Stimulated activated CD4-positive, alpha-beta T cell treated with anti-CD3 and anti-CD28 coated beads, TNF-alpha, amount 100 ng/mL, for 4 hours (primary cell): ENCODE data around the gene GREB1.

Source experiments
- DNase-seq, 3 experiments: peaks; one replicate each; pipeline ENCODE4 v3.0.0-alpha.2; 2020; ENCODE audit warnings: low read depth in 3 of 3

The GREB1 gene

DNA sequence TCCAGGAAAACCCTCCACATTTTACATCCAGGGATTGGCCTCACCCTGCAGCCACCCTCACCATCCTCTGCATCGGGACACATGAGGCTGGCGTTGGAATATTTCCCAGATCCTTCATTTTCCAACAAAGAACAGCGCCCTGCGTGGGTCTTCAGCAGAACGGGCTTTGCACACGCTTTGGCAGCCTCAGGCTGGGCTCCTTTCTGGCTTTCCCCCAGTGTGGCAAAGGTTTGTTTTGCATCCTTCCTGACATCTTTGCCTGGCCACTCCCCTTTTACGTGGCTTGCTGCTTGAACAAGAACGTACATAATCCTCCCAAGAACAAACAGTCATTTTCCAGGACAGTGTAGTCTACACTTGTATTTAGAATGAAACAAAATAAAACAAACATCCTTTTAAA lies 25.6 kb upstream of the GREB1 start:
- no peak for DNase-seq

DNA sequence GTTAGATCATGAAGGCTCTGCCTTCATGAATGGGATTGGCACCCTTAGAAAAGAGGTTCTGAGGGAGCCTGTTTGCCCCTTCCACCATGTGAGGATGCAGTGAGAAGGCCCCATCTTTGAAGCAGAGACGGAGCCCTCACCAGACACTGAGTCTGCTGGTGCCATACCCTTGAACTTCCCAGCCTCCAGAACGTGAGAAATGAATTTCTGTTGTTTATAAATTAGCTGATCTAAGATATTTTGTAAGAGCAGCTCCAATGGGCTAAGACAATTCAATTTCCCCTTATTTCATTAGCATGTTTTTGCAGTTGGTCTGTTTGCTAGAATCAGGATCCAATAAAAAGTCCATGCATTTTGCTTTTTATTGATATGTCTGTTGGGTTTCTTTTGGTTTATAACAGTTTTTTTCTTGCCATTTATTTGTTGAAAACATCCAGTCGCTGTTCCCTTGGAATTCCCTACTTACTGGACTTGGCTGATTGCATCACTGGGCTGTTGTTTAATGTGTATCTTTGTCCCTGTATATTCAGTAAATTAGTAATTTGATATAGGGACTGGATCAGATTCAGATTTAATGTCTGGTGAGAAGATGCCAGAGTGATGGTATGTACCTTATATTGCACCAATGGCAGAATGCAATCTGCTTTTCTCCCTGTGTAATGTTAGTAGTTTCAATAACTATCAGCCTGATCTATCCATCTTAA lies 24.0 kb upstream of the GREB1 start:
- no peak for DNase-seq

DNA sequence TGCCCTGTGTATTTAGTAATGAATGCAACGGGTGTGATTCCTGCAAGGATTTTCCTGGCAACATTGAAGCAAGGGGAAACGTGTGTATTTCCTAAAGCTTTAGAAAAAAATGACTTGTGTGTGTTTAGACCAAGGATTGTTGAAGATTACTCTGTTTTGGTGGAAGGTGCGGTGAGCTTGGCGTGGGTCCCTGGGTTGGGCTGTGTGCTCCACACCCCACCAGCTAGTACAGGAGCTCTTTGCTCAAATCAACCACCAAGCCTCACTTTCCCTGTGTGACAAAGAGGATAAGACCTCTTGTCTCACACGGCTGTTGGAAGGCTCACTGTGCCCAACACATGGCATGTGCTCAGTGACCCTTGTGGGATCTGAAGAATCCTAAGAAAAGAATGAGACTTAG lies 21.4 kb upstream of the GREB1 start:
- no peak for DNase-seq

DNA sequence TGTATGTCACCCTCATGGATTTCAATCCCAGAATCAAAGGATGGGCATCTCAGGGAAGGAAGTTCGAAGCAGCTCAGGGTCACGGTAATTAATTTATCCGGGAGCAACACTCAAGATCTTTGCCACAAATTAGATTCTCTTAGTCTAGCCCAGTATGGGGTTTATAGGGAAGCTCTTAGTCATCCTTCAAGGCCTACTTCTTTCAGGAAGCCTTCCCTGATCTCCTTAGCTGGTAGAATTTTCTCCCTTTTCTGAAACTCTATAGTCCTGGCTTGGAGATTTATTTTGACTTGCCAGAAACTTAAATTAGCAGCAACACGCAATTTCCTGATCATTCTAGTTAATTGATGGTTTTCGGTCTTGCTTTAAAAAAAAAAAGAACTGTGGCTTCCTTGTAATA lies 20.5 kb upstream of the GREB1 start:
- DNase-seq = no peak

DNA sequence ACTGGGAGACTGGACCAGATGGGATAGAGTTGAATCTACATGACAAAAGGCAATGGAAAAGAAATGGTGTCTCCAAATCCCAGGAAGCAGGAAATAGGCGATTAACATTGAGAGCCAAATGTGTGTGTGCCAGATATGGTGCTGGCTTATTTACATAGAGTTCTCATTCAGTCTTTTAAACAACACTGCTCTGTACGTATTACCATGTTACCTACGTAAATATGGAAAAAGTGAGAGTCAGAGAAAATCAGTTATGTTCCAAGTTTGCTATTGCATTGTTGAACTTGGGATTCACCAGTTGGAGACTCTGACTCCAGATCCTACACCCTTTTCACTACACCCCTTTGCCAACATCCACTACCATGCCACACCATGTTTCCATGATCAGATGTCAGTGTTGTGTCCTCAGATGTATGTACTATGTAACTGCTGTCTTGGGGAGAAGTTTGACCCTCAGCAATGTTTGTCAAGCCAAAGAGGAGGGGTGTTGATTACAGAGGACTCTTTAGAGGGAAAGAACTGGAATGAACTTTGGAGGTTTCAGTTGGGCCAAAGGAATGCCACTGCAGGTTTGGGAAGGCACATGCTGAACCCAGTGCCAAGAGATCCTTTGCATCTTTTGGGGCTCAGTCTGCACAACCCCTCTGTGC lies 19.6 kb upstream of the GREB1 start:
- DNase-seq = no peak

DNA sequence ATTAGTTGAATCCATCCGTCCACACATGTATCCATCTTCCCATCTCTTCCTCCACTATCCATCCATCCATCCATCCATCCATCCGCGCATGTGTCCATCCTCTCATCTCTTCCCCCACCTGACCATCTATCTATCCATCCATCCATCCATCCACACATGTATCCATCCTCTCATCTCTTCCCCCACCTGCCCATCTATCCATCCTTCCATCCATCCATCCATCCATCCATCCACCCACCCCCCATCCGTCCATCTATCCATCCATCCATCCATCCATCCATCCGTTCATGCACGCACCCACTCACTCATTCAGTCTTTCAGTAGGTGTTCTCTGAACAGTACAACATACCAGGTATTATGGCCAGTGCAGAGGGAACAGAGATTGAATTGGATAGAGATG lies 18.9 kb upstream of the GREB1 start:
- no peak for DNase-seq

DNA sequence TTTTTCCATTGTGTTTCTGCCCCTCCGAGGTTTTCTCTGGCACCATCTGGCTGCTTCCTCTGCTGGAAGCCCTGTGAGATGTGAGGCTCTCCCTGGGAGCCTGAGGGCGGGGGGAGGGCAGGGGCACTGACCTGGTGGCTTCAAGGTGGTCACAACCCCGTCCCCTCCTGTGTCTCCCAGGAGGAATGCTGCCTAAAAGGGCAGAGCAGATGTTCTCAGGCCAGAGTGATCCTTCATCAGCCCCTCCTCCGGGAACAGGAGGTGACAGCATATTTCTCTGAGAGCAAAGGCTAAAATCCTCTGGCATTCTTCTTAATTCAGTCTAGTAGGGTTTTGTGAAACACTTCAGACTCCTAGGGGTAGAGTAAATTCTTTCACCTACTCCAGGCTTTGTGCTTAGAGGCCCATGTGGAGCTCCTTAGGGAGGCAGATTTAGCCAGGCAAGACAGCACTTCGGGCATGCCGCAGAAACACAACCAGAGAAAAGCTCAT lies 18.3 kb upstream of the GREB1 start:
- DNase-seq = no peak

DNA sequence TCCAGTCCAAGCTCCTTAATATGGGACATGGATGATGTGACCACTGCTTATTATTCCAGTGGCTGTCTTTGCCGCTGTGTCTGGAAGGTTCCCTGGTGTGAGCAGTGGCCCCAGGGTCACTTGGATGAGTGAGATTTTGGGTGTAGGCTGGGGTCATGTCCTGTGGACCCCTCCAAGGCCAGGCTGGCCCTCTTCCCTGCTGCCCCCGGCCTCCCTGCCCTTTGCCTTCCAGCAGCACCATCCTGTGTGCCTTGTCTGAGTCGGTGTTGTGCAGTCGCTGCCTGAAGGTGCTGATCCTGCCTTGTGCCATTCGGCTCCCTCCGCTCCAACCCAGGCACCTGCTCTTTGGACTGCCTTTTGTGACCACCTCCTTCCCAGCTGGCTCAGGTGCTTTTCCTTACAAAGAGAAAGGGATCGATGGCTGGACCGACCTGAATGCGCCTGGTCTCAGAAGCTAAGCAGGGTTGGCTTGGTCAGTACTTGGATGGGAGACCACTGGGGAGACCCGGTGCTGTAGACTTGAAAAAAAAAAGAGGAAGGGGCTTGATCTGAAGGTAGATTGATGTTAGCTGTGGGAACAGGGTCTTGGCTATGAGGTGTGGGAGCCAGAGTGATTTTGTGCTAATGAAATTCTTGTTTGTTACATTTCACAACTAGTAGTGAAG lies 16.7 kb upstream of the GREB1 start:
- DNase-seq = no peak

DNA sequence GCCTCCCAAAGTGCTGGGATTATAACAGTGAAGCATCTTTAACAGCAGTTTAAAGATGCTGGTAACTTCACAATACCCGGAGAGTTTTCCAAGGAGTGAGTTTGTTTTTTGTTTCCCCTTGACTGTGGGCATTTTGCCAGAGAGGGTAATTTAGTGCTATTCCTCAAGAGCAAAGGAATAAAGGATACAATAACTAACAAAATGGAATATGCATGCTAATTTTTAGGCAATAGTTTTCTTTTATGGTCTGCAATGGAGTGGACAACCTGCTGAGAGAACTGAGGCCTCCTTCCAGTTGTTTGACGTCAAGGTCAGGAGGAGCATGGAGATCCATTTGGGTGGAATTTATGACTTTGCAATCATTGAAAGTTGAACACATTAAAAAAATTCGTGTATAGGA lies 15.9 kb upstream of the GREB1 start:
- DNase-seq = no peak

DNA sequence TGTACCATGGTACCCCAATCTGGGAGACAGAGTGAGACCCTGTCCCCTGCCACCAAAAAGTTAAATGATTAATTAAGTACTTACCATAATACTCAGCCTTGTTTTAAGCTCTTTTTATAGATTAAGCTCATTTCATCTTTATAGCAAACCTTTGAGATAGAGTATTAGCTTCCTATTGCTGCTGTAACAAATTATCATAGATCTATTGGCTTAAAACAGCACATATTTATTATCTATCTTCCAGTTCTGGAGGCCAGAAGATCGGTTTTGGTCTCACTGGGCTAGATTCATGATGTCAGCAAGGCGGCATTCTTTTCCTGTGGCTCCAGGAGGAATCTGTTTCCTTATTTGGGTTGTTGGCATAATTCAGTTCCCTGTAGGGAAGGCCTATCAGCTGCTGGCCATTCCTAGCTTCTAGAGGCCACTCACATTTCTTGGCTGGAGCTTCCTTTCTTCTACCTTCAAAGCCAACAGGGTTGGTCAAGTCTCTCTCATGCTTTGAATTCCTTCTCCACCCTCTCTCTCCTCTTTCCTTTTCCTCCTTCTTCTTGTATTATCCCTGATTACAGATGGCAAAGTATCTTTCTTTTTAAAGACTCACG lies 13.7 kb upstream of the GREB1 start:
- DNase-seq = no peak

DNA sequence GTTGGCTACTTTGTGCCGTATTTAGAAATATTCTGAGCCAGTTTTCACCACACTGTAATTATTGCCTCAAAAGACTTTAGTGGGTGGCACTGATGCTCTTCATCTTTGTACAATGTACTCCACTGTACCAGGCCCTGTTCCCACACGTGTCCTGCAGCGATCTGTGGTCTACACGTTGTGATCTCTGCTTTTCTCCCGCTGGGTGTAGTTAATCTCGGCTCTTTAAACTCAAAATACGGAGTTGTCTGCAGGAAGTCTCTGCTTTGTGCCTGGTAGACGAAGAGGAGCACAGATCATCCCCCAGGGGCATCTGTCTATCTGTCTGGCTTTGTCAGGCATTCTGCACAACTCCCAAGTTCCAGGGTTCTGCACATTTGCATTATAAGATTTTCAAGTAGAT lies 12.1 kb upstream of the GREB1 start:
- no peak for DNase-seq

DNA sequence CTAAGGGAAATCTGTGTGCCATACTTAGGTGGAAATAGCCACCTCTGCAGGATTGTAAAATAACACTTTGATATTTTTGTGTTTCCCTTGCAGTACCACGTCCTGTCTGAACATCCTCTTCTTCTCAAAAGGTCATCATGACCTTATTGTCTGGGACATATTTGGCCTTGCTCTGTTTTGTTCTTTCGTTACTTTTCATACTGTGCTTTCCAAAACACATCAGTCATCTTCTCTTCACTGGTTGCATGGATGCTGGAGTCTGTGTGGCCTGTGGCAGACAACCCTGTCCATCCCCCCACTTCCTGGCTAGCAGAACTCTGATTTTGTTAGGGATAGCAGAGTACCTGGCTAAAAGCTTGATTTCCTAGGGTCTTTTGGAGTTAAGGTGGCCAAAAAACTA lies 9.4 kb upstream of the GREB1 start:
- no peak for DNase-seq

DNA sequence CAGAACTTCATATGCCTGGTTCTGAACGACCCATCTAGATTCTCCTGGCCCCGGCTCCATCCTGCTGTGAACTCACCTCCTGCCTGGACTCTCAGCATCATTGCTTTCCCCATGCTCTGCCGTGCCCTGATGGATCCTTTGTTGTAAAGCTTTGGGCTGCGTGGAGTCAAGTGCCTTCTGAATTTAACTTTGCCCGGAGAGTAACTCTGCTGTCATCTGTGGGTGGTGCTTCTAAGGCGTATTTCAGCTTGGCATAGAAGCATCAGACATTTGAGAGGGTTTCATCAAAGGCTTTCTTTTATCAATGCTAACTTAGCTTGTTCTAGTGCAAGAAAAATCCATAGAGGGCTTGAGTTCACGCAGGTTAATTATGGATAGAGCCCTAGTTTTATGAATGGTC lies 8.1 kb upstream of the GREB1 start:
- DNase-seq = no peak

DNA sequence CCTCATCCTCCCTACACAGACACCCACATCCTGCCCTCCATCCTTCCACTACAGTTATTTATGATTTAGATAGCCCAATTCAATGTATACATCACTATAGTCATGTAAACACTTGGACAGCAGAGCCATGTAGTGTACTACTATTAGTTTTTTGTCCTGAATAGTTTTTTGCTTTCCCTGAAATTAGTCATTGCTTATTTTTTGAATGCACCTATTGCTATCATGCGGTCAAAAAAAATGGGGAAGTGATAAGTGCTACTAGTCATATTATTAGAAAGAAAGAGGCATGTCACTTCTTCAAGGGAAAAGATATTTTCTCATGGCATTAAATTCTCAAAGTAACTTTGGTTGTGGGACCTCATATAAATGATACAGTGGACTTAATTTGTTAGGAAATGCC lies 6.8 kb upstream of the GREB1 start:
- DNase-seq = no peak

DNA sequence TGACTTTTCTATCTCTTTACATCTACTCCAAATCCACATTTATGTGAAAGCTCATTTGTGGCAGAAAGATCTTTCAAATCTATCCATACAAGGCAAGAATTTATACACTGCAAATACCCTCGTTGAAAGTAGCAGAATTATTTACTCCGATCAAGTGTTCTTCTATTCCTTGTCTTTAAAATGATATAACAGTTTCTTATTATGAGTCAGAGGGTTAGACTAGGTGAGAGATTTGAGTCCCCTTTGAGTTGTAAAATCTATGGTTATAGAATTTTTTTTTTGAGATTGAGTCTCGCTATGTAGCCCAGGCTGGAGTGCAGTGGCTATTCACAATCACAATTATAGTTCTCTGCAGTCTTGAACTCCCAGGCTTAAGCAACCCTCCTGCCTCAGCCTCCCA lies 5.6 kb upstream of the GREB1 start:
- DNase-seq = no peak

DNA sequence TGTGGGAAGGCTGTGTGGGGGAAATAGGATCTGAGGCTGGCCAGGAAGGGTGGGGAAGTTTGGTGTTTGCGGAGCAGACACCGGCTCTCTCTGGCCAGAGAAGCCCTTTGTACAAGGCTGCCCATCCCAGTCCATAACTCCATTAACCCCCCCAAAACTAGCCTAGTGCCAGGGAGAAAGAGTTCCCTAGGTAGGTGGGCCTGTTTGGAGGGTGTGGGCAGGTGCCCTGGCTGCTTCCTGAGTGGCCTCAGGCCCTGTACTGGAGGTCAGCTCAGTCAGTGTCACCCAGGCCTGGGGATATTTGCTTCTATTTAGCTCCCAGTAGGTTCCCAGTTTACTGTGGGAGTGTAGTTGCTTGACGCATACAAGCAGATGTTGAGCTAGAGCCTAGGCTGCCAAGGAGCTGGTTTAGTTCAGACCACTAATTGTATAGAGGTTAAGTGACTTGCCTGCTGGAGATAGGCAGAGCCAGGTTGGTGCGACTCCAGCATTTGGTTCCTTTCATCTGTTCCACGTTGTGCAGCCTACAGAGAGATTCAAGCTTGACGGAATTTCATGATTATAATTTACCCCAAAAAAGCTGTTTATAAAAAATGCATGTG lies 2.9 kb upstream of the GREB1 start:
- DNase-seq = no peak

DNA sequence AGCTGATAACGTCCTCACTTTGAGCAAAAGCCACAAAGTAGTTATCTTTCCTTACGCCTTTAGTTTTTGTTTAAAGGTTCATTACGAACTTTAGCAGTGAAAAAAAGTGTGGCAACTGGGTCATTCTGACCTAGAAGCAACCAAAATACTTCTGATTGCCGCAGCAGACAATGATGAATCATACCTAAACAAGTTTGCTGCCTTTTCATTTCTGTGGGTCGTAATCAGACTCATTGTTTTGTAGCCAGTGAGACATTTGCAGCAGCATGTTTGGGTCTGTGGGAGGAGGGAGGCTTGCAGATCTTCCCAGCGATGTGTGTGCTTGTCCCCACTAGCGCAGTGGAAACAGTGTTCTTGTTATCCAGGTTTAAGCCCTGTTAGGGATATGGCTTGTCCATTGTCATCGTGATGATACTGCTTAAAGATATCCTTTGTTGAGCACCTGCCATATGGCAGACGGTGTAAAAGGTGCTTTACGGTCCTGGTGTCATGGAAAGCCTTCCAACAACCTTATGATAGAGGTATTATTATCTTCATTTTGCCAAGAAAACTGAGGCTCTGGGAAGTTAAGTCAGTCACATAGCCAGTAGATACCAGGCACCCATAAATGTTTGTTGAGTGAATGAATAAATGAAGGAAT lies 1.3 kb upstream of the GREB1 start:
- DNase-seq = no peak

DNA sequence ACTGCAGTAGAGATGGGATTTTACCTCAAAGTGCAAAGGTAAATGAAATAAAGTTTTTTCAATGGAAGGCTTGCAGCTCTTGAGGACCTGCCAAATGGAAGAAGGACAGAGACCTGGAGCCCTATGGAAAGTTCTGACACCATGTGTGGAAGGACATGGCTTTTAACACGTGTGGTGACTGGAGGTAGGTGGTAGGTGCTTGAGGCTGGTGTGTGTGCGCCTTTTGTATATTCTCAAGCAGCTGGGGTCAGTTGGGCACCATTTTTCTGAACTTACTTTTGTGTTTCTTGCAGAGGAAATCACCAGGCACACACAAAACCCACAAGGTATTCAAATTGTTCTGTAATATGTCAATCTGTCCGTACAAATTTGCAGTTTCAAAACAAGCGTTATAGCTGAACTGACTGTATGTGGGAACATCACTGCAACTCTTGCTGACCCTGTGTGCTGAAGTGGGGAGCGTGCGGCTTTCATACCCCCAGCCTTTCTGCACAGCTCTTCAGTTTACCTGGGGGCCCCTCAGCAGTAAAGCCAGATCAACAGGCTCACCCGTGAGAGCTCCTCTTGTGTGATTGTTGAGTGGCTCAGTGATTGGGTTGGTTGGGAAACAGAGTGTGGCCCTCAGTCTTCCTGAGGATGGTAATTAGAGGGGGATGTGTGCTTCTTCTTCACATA lies 363 bp downstream of the GREB1 start:
- no peak for DNase-seq

DNA sequence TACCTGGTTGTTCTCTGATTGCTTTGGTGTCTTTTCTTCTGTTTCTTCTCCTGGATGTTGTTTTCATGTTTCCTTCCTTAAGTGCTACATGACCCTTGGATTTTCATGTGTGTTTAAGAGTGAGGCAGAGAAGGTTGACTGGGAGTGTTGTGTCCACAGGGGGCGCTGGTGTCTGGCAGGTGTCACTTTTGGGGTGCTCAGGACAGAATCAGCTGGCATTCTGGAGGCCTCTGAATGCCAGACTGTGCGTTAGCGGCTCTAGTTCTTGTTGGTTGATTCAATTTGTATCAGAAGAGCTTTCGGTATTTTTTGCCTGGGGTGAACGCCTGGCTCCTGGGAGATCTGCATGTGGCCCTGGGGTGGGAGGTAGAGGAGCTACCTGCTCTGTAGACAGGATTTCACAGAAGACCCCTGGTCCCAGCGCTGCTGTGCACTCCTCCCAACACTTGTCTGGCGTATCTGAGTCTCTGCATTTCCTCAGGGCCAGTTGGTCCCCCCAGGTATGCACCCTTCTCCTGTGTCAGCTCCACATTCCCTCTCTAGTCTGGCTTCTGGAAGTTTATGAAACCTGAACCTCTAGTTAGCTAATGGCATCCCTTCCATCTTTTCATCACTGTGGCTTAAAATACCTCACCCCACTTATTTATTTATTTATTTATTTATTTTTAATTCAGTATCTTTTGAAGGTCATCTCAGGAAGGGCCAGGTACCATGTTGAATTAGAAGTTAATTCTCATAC lies 1.1 kb downstream of the GREB1 start:
- DNase-seq = no peak

DNA sequence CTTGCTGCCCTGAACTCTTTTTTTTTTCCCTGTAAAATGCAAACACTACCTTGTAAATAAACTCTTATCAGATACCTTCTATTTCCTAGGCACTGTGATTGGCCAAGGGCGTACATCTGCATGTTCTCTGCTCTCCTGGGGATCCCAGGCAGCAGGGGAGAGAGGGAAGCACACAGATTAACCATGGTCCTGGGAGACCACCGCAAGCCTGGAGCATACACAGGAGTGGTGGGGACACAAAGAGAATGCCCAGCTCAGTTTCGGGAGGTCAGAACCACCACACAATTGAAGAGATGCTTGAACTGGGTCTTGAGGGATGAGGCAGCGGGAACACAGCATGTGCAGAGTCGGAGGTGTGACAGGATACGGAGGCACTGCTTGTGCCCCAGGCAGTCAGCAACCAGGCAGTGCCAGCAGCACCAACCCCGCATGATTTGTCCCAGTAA lies 2.1 kb downstream of the GREB1 start:
- DNase-seq = no peak

DNA sequence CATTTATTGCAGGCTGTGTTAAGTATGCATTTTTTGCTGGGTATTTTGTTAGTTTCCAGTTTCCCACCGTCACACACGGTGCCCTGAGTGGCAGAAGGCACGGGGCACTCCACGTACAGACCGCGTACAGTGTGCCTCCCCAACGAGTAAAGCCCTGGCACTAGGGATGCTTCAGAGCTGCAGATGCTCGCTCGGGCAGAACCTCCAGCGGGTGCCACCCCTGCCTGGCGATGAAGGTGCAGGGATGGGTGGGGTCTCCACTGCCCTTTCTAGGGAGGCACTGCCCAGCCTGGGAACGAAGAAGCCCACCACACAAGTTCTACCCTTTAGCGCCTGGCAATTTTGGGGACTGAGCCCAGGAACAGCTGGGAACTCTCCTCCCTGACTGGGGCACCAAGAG lies 4.1 kb downstream of the GREB1 start:
- DNase-seq = no peak
